Activated T-cell treated with anti-CD3 and anti-CD28 coated beads for 1 hour (primary cell): Measurements from ENCODE around the gene SELENOK.
A peak's percentile ranks its signal among the peaks of the same experiment; 100 is the strongest.
"Not testable (repeated sequence)": the region's sequence is repeated elsewhere in the genome, so short reads cannot be mapped to it uniquely, and the experiment has no call there.

Experiments
- DNase-seq: peaks from one replicate; pipeline ENCODE4 v3.0.0-alpha.2; 2020; ENCODE audit warnings: low read depth

Gene SELENOK

DNA sequence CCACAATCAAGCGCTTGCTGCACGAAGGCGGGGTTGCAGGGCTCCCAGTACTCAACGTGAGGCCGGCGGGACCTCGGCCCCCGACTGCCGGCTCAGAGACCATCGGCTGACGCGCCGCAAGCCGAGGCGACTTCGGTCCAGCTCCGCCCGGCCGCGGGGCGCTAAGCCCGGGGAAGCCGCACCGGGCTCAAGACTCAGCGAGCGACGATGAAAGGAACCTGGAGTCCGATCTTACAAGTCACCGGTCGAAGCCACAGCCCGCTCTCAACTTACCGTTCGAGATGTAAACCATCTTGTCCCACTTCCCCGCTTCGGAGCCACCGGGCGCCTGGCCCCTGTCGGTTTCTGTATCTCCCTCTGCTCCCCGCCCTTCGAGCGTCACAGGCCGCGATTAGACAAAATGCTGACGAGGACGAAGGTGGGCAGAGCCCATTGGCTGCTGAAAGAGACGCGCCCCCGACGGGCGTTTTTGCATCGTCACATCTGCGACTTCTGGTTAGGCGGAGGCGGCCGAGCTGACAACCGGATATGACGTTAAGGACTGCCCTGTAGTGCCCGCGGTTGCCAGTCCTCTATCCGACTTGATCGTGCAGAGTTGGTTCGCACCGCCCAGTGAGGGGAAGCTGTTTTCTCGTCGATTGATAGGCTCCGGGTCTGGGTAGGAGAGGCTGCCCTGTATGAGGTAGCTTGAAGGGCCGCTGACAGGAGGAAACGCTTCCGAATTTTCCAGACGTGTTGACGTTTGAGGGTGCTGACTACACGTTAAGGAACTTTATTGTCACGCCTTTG, at the start of gene SELENOK:
SELENOK (minus strand) TSS at position 363 of the 789 bp plus-strand sequence.
- DNase-seq = peak; percentile 91

DNA sequence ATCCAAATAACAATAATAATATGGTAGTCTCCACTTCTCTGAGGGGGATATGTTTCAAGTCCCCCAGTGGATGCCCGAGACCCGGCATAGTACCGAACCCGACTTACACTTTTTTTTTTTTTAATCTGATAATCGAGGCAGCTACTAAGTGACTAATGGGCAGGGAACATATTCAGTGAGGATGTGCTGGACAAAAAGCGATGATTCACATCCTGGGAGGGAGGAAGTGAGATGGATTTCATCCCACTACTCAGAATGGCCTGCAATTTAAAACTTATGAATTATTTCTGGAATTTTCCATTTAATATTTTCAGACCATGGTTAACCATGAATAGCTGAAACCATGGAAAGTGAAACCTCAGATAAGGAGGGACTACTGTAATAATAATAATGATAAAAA, 49.5 kb upstream of the SELENOK start:
- no peak for DNase-seq

- no peak for DNase-seq
Observed at GRCh38 chr3:53940623-53941022, 49.0 kb upstream of the SELENOK start.

- no peak for DNase-seq
Observed at GRCh38 chr3:53939813-53940212, 48.2 kb upstream of the SELENOK start.

DNA sequence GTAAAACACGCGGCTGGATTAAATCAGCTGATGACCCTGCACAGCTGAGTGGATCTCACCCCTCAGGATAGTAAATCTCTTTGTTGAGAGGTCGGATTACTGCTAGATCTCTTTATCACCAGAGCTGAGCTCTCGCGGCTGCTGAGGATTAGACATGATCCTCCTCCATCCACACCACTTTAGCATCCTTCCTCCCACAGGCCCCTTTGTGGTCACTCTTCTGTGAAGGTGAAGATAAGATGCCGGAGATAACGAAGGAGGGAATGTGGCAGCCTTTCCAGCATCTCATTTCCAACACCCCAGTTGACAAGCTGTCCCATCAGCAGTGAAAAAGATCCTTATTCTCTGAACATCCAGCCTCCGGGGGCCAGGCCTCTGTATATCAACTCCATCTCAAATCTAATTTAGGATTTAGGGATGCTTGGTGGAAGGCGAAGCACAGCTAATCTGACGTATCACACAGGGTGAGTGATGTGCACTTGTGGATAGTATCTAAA, 47.5 kb upstream of the SELENOK start:
- DNase-seq = no peak

GRCh38 chr3:53938645-53939044, 47.0 kb upstream of the SELENOK start:
- DNase-seq = no peak

- DNase-seq = no peak
Observed at GRCh38 chr3:53936347-53936746, 44.7 kb upstream of the SELENOK start.

DNA sequence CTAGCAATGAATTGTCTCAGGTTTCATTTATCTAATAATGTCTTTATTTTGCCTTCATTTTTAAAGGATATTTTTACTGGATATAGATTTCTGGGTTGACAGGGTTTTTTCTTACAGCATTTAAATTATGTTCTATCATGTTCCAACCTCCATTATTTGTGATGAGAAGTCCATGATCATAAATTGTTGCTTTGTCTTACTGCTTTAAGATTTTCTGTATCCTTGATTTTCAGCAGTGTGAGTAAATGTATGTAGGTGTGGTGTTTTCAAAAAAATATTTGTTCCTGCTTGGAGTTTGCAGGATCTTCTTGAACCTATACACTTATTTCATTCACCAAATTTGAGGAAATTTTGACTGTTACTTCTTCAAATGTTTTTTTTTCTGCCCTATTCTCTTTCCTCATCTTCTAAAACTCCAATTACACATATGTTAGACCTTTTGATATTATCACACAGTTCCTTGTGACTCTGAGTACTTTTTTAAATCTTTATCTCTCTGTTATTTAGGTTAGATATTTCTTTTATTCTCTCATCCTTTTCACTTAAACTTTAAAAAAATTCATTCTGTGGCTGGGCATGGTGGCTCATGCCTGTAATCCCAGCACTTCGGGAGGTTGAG, 43.7 kb upstream of the SELENOK start:
- DNase-seq = no peak

- not testable (repeated sequence) for DNase-seq
Observed at GRCh38 chr3:53927208-53927872, 35.7 kb upstream of the SELENOK start.

DNA sequence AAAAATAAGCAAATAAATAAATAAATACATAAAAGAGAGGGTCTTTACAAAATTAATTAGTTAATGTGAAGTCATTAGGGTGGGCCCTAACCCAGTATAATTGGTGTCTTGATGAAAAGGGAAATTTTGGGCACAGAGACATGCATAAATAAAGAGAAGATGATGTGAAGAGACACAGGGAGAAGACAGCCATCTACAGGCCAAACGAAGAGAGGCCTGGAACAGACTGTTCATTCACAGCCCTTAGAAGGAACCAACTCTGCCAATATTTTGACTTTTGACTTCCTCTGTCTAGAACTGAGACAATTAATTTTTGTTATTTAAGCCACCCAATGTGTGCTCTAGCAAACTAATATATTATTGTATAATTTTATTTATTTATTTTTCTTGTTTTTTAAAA, 29.6 kb upstream of the SELENOK start:
- no peak for DNase-seq

- no peak for DNase-seq
Observed at GRCh38 chr3:53919741-53920140, 28.1 kb upstream of the SELENOK start.

DNA sequence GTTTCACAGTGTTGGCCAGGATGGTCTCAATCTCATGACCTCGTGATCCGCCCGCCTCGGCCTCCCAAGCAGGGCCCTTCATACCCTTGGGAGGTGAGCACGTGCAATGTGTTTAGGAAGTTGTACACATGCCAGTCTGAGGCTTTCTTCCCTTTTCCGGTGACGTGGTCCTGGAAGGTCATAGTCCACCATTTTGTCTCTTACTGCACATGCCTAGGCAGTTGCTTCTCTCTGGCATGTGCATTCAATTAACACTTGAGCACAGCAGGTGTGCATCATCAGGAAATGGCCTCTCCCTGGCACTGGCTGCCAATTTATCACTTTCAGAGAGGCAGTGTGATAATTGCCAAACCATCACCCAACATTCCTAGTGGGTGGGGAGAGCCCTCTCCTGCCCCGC, 21.7 kb upstream of the SELENOK start:
- no peak for DNase-seq

DNA sequence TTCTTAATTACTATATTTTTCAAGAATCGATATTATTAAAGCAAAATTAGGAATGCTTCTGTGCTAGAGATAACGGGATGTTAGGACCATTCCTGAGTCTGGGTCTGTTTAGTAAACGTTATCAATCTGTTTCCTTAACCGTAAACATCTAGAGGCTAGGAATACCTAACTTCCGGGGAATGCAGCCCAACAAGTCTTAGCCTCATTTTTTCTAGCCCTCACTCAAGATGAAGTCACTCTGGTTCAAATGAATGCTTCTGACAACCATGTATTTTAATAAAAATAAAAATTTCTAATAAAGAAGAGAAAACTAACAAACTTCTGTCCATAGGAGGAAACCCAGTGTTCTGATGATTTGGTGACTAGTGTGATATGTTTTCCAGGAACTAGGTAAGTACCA, 11.1 kb upstream of the SELENOK start:
- no peak for DNase-seq

DNA sequence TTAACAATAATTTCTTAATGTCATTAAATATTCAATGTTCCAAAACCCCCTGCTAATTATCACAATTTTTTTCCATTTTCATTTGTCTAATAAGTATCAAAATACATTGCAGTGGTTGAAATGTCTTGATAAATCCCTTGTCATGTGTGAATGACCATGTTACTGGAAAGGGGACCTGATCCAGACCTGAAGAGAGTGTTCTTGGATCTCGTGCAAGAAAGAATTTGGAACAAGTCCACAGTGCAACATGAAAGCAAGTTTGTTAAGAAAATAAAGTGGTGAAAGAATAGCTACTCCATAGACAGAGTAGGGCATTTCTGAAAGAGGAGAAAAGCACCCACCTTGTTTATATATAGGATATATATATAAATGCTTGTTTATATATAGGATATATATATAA, 10.4 kb upstream of the SELENOK start:
- no peak for DNase-seq

DNA sequence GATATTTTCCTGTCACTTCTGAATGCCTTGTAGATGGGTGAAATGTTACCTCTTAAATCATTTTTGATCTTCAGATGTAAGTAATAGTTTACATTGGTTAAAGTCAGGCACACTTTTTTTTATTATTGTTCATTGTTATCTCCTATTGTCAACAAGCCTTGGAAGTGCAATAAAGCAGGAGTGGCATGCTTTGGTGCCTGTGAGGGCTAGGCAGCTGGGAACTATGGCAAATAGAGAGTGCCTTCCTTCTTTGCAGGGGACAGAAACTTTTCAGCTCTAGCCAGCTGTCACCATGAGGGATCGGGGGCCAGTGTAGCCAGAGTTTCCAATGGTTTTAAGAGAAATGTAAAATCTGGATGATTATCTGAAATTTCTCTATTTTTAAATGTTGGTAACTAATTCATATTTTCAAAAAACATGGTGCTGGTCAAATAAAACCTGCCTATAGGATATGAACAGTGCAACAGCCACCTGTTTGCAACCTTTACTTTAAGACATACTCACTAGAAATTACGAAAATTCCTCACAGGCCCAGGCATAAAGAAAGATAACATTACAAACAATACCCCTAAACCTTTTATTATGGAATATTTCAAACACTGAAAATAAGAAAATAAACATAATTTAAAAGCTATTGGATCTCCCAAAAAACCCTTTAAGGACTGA, 9.1 kb upstream of the SELENOK start:
- DNase-seq = no peak

DNA sequence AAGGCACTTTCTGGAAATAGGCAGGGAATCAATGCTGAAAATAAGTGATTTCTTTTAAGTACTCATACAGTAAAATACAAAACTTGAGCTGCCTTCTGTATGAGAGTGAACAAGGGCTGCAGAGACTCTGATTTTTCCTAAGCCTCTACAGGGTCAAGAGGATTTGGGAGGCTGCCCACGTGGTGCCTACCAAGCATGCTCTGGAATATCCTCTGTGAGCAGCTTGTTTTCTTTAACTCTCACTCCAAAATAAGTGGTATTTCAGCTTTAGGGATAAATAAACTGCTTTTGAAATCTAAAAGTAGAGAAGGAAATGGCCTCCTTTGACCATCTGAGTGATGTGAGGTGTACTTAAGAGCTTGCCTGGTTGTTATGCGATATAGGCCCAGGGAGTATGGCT, 8.1 kb upstream of the SELENOK start:
- no peak for DNase-seq

GRCh38 chr3:53892286-53892637, 603 bp upstream of the SELENOK start:
- DNase-seq = no peak

GRCh38 chr3:53890726-53891475, 758 bp downstream of the SELENOK start:
- peak; percentile 19 for DNase-seq

GRCh38 chr3:53888232-53888631, 3.4 kb downstream of the SELENOK start:
- DNase-seq = no peak

DNA sequence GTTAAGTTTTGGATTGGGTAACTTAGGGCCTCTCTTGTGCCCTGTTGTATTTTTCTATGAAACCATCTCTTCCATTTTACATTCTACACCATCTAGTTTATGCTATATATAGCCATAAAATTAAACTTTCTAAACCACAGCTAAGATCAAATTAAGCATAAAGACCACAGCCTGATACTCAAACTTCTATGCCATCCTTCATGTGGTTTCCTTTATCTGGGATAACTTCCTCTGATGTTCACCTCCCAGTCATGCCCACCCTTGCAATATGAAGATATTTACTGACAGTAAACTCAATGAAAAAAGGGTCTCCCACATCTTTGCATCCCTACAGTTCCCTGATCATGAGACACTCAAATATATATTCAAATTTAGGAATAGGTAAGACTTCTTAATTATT, 4.2 kb downstream of the SELENOK start:
- no peak for DNase-seq

DNA sequence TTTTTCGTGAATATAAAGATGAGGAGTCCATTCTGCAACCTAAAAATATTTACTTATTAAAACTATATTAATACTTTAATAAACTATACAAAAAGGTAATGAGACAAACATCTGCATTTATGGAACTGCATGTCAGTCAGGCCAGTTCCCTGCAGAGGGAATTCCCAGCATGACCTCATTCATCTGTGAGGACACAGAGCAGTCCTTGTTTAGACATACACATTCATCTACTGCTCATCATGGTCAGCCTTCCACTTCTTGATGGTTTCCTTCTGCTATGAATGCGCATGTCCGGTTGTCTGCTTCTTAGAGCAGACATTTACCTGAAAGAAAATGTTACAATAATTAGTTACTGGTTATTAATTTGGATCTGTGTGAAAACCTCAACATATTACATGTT, 6.4 kb downstream of the SELENOK start:
- DNase-seq = no peak

DNA sequence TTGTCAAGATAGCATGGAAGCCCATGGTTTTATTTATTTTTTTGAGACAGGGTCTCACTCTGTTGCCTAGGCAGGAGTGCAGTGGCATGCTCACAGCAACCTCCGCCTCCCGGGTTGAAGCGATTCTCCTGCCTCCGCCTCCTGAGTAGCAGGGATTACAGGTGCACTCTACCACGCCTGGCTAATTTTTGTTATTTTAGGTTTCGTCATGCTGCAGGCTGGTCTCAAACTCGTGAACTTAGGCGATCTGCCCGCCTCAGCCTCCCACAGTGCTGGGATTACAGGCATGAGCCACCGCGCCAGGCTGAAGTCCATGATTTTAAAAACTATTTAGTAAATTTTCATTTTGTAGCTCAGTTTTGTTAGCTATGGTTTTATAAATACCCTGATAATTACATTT, 7.0 kb downstream of the SELENOK start:
- no peak for DNase-seq
